H1 (cell line): ENCODE results near the gene CSPG5.

ENCODE experiments used
- CTCF ChIP-seq, 3 experiments: IDR thresholded peaks; 1 replicate in 2 of 3; 2 replicates in 1 of 3; pipeline versions ENCODE4 v1.5.1 to v1.6.1; 2011; ENCODE audit warnings: low read length in 3 of 3, mild to moderate bottlenecking in 3 of 3, inconsistent platforms in 2 of 3, low read depth in 1 of 3, moderate library complexity in 1 of 3; ENCODE audit not compliant: insufficient read depth in 1 of 3; ENCODE audit errors: control extremely low read depth in 1 of 3
- EZH2 ChIP-seq: fragments of 200-600 bp; sonication (generic); IDR thresholded peaks from 2 replicates; pipeline ENCODE4 v1.7.1; 2012; ENCODE audit warnings: low read depth, mild to moderate bottlenecking, moderate library complexity, low read length, inconsistent platforms; ENCODE audit not compliant: severe bottlenecking
- KDM1A ChIP-seq: fragments of 200-600, 300-600 bp; sonication (generic); IDR thresholded peaks from 2 replicates; pipeline ENCODE4 v1.7.1; 2016; ENCODE audit warnings: mild to moderate bottlenecking, low read length, borderline replicate concordance
- TEAD4 ChIP-seq: IDR thresholded peaks from 2 replicates; pipeline ENCODE4 v1.6.1; 2012; ENCODE audit warnings: low read depth, low read length, inconsistent platforms, mixed read lengths

DNA sequence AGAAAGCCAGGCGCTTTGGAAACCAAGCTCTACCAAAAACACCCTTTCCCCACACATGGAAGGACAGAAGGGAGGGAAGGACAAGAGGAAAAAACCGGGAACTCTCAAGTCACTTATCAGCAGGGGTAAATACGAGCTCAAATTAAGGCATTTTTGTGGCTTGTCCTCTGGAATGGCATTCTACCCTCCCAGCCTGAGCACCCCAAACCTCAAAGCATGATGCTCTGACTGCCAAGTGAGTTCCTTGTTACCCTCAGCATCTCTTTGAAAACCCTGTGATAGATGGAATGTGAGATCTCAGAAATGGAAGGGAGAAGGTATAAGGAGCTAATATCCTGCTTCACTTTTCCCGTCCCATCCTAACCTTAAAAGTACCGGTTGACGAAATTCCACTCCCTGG, 8.1 kb upstream of the CSPG5 start:
- TF ChIP-seq CTCF (IDR thresholded peaks at IDR 0.05; ENCODE audit: control extremely low read depth in 1 of 3, insufficient read depth in 1 of 3, low read depth in 1 of 3, low read length in 3 of 3) (no peak), KDM1A (no peak), TEAD4 (no peak), EZH2 (no peak)
